B cell (primary cell): ENCODE data around the gene ARFGEF2. TPM values are rescaled to one million over a fixed set of nuclear protein-coding genes. Genes with fewer than 3 reads are reported as not detected.

Experiments
- ATAC-seq: fragments of 200-7000 bp; cut with Tn5 transposase; one replicate; pipeline ENCODE4 v1.10.0; 2021; ENCODE audit warnings: low read depth, mild to moderate bottlenecking, moderate number of reproducible peaks, moderate library complexity
- CTCF ChIA-PET: fragments of 350-600 bp; sonication (Branson Sonifier 250); formaldehyde crosslinking; loops from one replicate; lab custom pipeline; 2021; ENCODE audit warnings: antibody characterized with exemption, inconsistent platforms; lab: Charles Lee
- POLR2A ChIA-PET: fragments of 350-600 bp; sonication (Branson Sonifier 250); formaldehyde crosslinking; loops from one replicate; lab custom pipeline; 2021; ENCODE audit warnings: antibody characterized with exemption; lab: Charles Lee
- DNase-seq: peaks from one replicate; pipeline ENCODE4 v3.0.0; 2013
- H2AFZ ChIP-seq: 2 replicates; pipeline ENCODE4 v1.6.1; 2012; ENCODE audit warnings: mild to moderate bottlenecking, low read depth, low read length; ENCODE audit not compliant: insufficient read depth, poor library complexity, severe bottlenecking
- H3K27ac ChIP-seq, 2 donors: 1 replicate in 1 of 2; 2 replicates in 1 of 2; pipeline ENCODE4 v1.5.1; 2012 to 2013; ENCODE audit warnings: low read length in 2 of 2, mild to moderate bottlenecking in 2 of 2, moderate library complexity in 1 of 2
- H3K27me3 ChIP-seq, 4 experiments: fragments of 200-600 bp in 1 of 4; sonication (generic) in 1 of 4; replicated peaks in 1 of 4; 1 replicate in 2 of 4; 2 replicates in 2 of 4; pipeline versions ENCODE4 v1.6.1 to v1.7.0; 2013 to 2016; ENCODE audit warnings: low read length in 3 of 4, mild to moderate bottlenecking in 2 of 4, mixed read lengths in 1 of 4, moderate library complexity in 1 of 4; ENCODE audit not compliant: insufficient read depth in 4 of 4, control insufficient read depth in 3 of 4; ENCODE audit errors: control extremely low read depth in 1 of 4
- H3K36me3 ChIP-seq, 2 experiments: replicated peaks in 1 of 2; 1 replicate in 1 of 2; 2 replicates in 1 of 2; pipeline versions ENCODE4 v1.6.1 to v1.7.1; 2013; ENCODE audit warnings: low read length in 1 of 2; ENCODE audit not compliant: insufficient read depth in 2 of 2, control insufficient read depth in 1 of 2; ENCODE audit errors: control extremely low read depth in 1 of 2, extremely low read depth in 1 of 2
- H3K4me1 ChIP-seq, 2 donors: fragments of 200-600 bp in 1 of 2; sonication (generic) in 1 of 2; 1 replicate in 1 of 2; 2 replicates in 1 of 2; pipeline versions ENCODE4 v1.5.1 to v1.6.1; 2013 to 2017; ENCODE audit warnings: low read length in 2 of 2; ENCODE audit not compliant: control insufficient read depth in 2 of 2, insufficient read depth in 2 of 2
- H3K4me2 ChIP-seq: replicated peaks from 2 replicates; pipeline ENCODE3; 2012; ENCODE audit warnings: mild to moderate bottlenecking, low read depth, low read length; ENCODE audit not compliant: poor library complexity, severe bottlenecking
- H3K4me3 ChIP-seq, 5 experiments: fragments of 200-600 bp in 1 of 5; sonication (generic) in 1 of 5; 1 replicate in 3 of 5; 2 replicates in 2 of 5; pipeline versions ENCODE4 v1.5.1 to v1.7.0; 2011 to 2016; ENCODE audit warnings: low read length in 4 of 5, mild to moderate bottlenecking in 4 of 5, low read depth in 2 of 5, control low read depth in 1 of 5, moderate library complexity in 1 of 5; ENCODE audit not compliant: insufficient read depth in 1 of 5; ENCODE audit errors: control extremely low read depth in 1 of 5, extremely low read depth in 1 of 5
- H3K79me2 ChIP-seq: fragments of 200-600 bp; sonication (generic); one replicate; pipeline ENCODE4 v1.6.0; 2016; ENCODE audit warnings: low read length; ENCODE audit not compliant: control insufficient read depth, insufficient read depth
- H3K9ac ChIP-seq: fragments of 200-600 bp; sonication (generic); 2 replicates; pipeline ENCODE4 v1.6.1; 2017; ENCODE audit warnings: mild to moderate bottlenecking, low read length, moderate library complexity
- H3K9me3 ChIP-seq, 3 donors: one replicate each; pipeline versions ENCODE4 v1.6.1 to v1.7.1; 2013; ENCODE audit warnings: low read length in 2 of 3; ENCODE audit not compliant: control insufficient read depth in 2 of 3, insufficient read depth in 1 of 3; ENCODE audit errors: control extremely low read depth in 1 of 3
- H4K20me1 ChIP-seq: 2 replicates; pipeline ENCODE4 v1.6.0; 2012; ENCODE audit warnings: mild to moderate bottlenecking, low read length; ENCODE audit not compliant: insufficient read depth, control insufficient read depth, poor library complexity, severe bottlenecking
- H3K27ac Mint-ChIP-seq: one replicate; pipeline ENCODE4 v1.8.0; 2021; ENCODE audit warnings: mixed read lengths
- H3K27me3 Mint-ChIP-seq: one replicate; pipeline ENCODE4 v1.8.0; 2021; ENCODE audit warnings: mixed read lengths
- H3K4me1 Mint-ChIP-seq: one replicate; pipeline ENCODE4 v1.8.0; 2021; ENCODE audit warnings: mixed read lengths
- H3K4me3 Mint-ChIP-seq: one replicate; pipeline ENCODE4 v1.8.0; 2021; ENCODE audit warnings: mixed read lengths
- H3K9me3 Mint-ChIP-seq: one replicate; pipeline ENCODE4 v1.8.0; 2022; ENCODE audit warnings: mixed read lengths; ENCODE audit not compliant: insufficient read depth
- EZH2 ChIP-seq: IDR thresholded peaks from 2 replicates; pipeline ENCODE4 v1.6.1; 2012; ENCODE audit warnings: borderline replicate concordance, low read depth, mild to moderate bottlenecking, moderate library complexity, low read length; ENCODE audit not compliant: insufficient read depth, poor library complexity, severe bottlenecking
- WGBS: methylation state at CpG from one replicate; pipeline ENCODE4 v1.1.5; 2013; ENCODE audit warnings: missing lambda C conversion rate; ENCODE audit not compliant: insufficient coverage; 5-methylcytosine and 5-hydroxymethylcytosine counted together
- intact Hi-C: fragments of 100-400 bp; cut with micrococcal nuclease; formaldehyde crosslinking; loops from one replicate; pipeline ENCODE4 v1.10.0; 2022
- polyA plus RNA-seq: library from polyadenylated mRNA; depleted of rRNA; stranded (reverse); fragments of >200 nt; gene quantifications from 2 replicates; pipeline ENCODE4 v1.2.3, GENCODE V29; 2012
- total RNA-seq, 2 donors: library from RNA; stranded (reverse); fragments of 120-200 nt in 1 of 2; gene quantifications; 1 replicate in 1 of 2; 2 replicates in 1 of 2; pipeline versions ENCODE4 v1.2.3 to v1.2.4, GENCODE V29; 2013 to 2022
- TF ChIP-seq, protein P1 (sequence below): fragments of 200-600 bp; IDR thresholded peaks from one replicate; pipeline ENCODE4 v1.8.0; 2022; ENCODE audit warnings: antibody characterized with exemption, mild to moderate bottlenecking

ARFGEF2 gene
- total and polyA plus RNA-seq, 2 donors (not counting 1 experiment from before 2014, with no cell fraction given) = 10.8 to 34.3 TPM

DNA sequence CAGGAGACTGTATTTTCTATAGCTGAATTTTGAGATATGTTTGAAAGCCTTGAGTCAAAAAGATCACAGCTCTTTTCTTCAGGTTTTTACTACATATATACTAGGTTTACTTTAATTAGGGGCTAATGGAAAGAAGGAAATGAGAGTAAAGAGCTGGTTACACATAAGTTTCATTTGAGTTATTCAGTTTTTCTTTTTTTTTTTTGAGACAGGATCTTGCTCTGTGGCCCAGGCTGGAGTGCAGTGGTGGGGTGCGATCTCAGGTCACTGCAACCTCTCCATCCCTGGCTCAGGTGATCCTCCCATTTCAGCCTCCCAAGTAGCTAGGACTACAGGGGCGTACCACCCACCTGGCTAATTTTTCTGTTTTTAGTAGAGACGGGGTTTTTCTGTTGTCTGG is 4.8 kb downstream of the ARFGEF2 start:
- H3K36me3 ChIP-seq = peaks cover 0 to 6% of the 10 kb centered on the region in 2 experiments
- TF ChIP-seq, protein P1, sequence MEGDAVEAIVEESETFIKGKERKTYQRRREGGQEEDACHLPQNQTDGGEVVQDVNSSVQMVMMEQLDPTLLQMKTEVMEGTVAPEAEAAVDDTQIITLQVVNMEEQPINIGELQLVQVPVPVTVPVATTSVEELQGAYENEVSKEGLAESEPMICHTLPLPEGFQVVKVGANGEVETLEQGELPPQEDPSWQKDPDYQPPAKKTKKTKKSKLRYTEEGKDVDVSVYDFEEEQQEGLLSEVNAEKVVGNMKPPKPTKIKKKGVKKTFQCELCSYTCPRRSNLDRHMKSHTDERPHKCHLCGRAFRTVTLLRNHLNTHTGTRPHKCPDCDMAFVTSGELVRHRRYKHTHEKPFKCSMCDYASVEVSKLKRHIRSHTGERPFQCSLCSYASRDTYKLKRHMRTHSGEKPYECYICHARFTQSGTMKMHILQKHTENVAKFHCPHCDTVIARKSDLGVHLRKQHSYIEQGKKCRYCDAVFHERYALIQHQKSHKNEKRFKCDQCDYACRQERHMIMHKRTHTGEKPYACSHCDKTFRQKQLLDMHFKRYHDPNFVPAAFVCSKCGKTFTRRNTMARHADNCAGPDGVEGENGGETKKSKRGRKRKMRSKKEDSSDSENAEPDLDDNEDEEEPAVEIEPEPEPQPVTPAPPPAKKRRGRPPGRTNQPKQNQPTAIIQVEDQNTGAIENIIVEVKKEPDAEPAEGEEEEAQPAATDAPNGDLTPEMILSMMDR = no peak
- TF ChIP-seq EZH2 = no peak
- H3K27me3 Mint-ChIP-seq = no peaks in the 10 kb centered on the region
- ATAC-seq = no peak
- no peaks in the 10 kb centered on the region for H3K9me3 Mint-ChIP-seq
- no peak overlapping the region for H3K9ac ChIP-seq
- H2AFZ ChIP-seq = no peak overlapping the region
- H4K20me1 ChIP-seq = peaks cover 49% of the 10 kb centered on the region
- peaks cover 49 to 51% of the 10 kb centered on the region in 2 donors for H3K4me1 ChIP-seq
- H3K4me3 Mint-ChIP-seq = peak overlapping the region; percentile 42
- no peaks in the 10 kb centered on the region for H3K27me3 ChIP-seq
- peak overlapping the region; percentile 78 for H3K27ac Mint-ChIP-seq
- ChIA-PET CTCF (interaction anchor here (0.7 to 1.3 kb wide), 6 partner anchors 16 to 878 kb away, joined by 3 to 5 read pairs (median 4); partner anchors contain the start of gene CSE1L), POLR2A (no interaction called here)
- H3K9me3 ChIP-seq = no peaks in the 10 kb centered on the region
- peak overlapping the region; percentile 27 for H3K4me2 ChIP-seq
- peak overlapping the region; percentile 27 to 88 for H3K27ac ChIP-seq
- intact Hi-C loops = no loop called here
- no peak for DNase-seq
- H3K79me2 ChIP-seq = peaks cover 95% of the 10 kb centered on the region
- H3K4me1 Mint-ChIP-seq = peaks cover 54% of the 10 kb centered on the region
- no CpG with 5 or more reads among the region's 3 CpGs for WGBS
- no peak overlapping the region for H3K4me3 ChIP-seq

DNA sequence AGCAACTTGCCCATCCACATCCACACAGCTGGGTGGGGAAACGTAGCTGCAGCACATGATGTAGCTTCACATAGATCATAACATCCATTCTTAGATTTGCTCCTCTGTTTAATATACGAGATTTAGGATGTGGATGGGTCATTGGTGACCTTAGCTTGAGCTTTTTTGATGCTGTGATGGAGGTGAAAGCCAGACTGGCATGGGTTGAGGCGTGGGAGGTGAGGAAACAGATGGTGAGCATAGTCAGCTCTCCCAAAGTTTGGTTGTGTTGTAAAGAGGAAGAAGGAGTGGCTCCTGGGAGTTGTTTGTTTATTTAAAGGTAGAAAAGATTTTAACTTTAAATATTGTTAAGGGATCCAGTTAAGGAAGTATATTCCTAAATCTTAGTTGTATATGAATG is 5.3 kb downstream of the ARFGEF2 start:
- TF ChIP-seq EZH2 = no peak
- TF ChIP-seq, protein P1 = no peak
- CTCF ChIA-PET = interaction anchor here (1.1 to 1.3 kb wide), 3 partner anchors 20 to 269 kb away, joined by 3 to 5 read pairs (median 4); no protein-coding TSS in a partner anchor
- WGBS = 48% methylated on average over 2 of the region's 3 CpGs

More for the DNA sequence above, 5.3 kb downstream of the ARFGEF2 start:
- H2AFZ ChIP-seq = no peak overlapping the region
- Mint-ChIP-seq H3K27ac (peak overlapping the region; percentile 78), H3K4me3 (peak overlapping the region; percentile 42), H3K27me3 (no peaks in the 10 kb centered on the region), H3K9me3 (no peaks in the 10 kb centered on the region), H3K4me1 (peaks cover 53% of the 10 kb centered on the region)
- H3K4me2 ChIP-seq = peak overlapping the region; percentile 27
- no peak overlapping the region for H3K9ac ChIP-seq
- peaks cover 0 to 6% of the 10 kb centered on the region in 2 experiments for H3K36me3 ChIP-seq
- H3K27ac ChIP-seq = peak overlapping the region; percentile 27 to 88
- H3K79me2 ChIP-seq = peaks cover 95% of the 10 kb centered on the region
- POLR2A ChIA-PET = no interaction called here
- H3K4me1 ChIP-seq = peaks cover 49 to 51% of the 10 kb centered on the region in 2 donors
- no peaks in the 10 kb centered on the region for H3K9me3 ChIP-seq
- intact Hi-C loops = no loop called here
- DNase-seq = no peak
- H3K27me3 ChIP-seq = no peaks in the 10 kb centered on the region
- peaks cover 54% of the 10 kb centered on the region for H4K20me1 ChIP-seq
- ATAC-seq = no peak
- H3K4me3 ChIP-seq = no peak overlapping the region
